CD4-positive, alpha-beta T cell (primary cell): Measurements from ENCODE around the gene IL24. TPM values are rescaled to one million over a fixed set of nuclear protein-coding genes. Genes with fewer than 3 reads are reported as not detected.

ENCODE experiments used
- ATAC-seq: fragments of 200-7000 bp; cut with Tn5 transposase; one replicate; pipeline ENCODE4 v1.10.0; 2022; ENCODE audit warnings: mild to moderate bottlenecking; ENCODE audit not compliant: poor library complexity
- CTCF ChIA-PET: fragments of 350-600 bp; sonication (Branson Sonifier 250); formaldehyde crosslinking; loops from one replicate; lab custom pipeline; 2021; ENCODE audit warnings: antibody characterized with exemption, inconsistent platforms; lab: Charles Lee
- POLR2A ChIA-PET: fragments of 350-600 bp; sonication (Branson Sonifier 250); formaldehyde crosslinking; loops from one replicate; lab custom pipeline; 2021; ENCODE audit warnings: antibody characterized with exemption, inconsistent platforms; lab: Charles Lee
- DNase-seq, 14 experiments: peaks; one replicate each; pipeline ENCODE4 v3.0.0-alpha.2; 2013 to 2020; ENCODE audit warnings: mixed read lengths in 2 of 14
- H3K27ac ChIP-seq, 2 donors: one replicate each; pipeline versions ENCODE4 v1.5.1 to v1.7.0; 2013; ENCODE audit warnings: low read length in 2 of 2, low read depth in 1 of 2, mild to moderate bottlenecking in 1 of 2
- H3K27me3 ChIP-seq, 2 experiments: 1 replicate in 1 of 2; 2 replicates in 1 of 2; pipeline versions ENCODE4 v1.6.1 to v1.7.0; 2013; ENCODE audit warnings: low read length in 2 of 2, control low read depth in 1 of 2, mild to moderate bottlenecking in 1 of 2, moderate library complexity in 1 of 2; ENCODE audit not compliant: insufficient read depth in 2 of 2, control insufficient read depth in 1 of 2
- H3K36me3 ChIP-seq: one replicate; pipeline ENCODE4 v1.6.1; 2013; ENCODE audit warnings: low read length, control low read depth; ENCODE audit not compliant: insufficient read depth
- H3K4me1 ChIP-seq: one replicate; pipeline ENCODE4 v1.6.1; 2013; ENCODE audit warnings: low read length, control low read depth; ENCODE audit not compliant: insufficient read depth
- H3K4me3 ChIP-seq: one replicate; pipeline ENCODE4 v1.5.1; 2013; ENCODE audit warnings: mild to moderate bottlenecking, low read length, moderate library complexity
- H3K9me3 ChIP-seq, 2 experiments: 1 replicate in 1 of 2; 2 replicates in 1 of 2; pipeline versions ENCODE4 v1.6.1 to v1.7.0; 2013; ENCODE audit warnings: low read length in 2 of 2, mild to moderate bottlenecking in 2 of 2, control low read depth in 1 of 2, moderate library complexity in 1 of 2; ENCODE audit not compliant: control insufficient read depth in 1 of 2, insufficient read depth in 1 of 2
- H3K27ac Mint-ChIP-seq: one replicate; pipeline ENCODE4 v1.8.0; 2020; ENCODE audit warnings: mixed read lengths
- H3K27me3 Mint-ChIP-seq: one replicate; pipeline ENCODE4 v1.8.0; 2021; ENCODE audit warnings: mixed read lengths
- H3K36me3 Mint-ChIP-seq: one replicate; pipeline ENCODE4 v1.8.0; 2021; ENCODE audit warnings: low read depth, mixed read lengths
- H3K4me1 Mint-ChIP-seq: one replicate; pipeline ENCODE4 v1.8.0; 2021; ENCODE audit warnings: low read depth, mixed read lengths
- H3K4me3 Mint-ChIP-seq: one replicate; pipeline ENCODE4 v1.8.0; 2020; ENCODE audit warnings: mild to moderate bottlenecking, mixed read lengths
- H3K9me3 Mint-ChIP-seq: one replicate; pipeline ENCODE4 v1.8.0; 2020; ENCODE audit warnings: mixed read lengths
- CTCF ChIP-seq: fragments of 200-600 bp; IDR thresholded peaks from one replicate; pipeline ENCODE4 v1.8.0; 2022; ENCODE audit warnings: antibody characterized with exemption, mild to moderate bottlenecking
- intact Hi-C, 2 experiments: fragments of 100-400 bp; cut with DNase I in 1 of 2; cut with micrococcal nuclease in 1 of 2; formaldehyde crosslinking; loops; one replicate each; pipeline versions ENCODE4 v1.15.1 to v1.9.0; 2023 to 2025; cut with DNase I, micrococcal nuclease
- total RNA-seq, 174 experiments: library from RNA in 2 of 174; stranded (reverse) in 2 of 174; gene quantifications; one replicate each; pipeline ENCODE4 v1.2.3 and lab custom pipeline; 2021 to 2026

Gene IL24
- total RNA-seq, 2 experiments from 2014 or later, result not detected

- DNase-seq (no peak), ATAC-seq (no peak)
- H3K4me1 Mint-ChIP-seq, result no peaks in the 10 kb centered on the region
- POLR2A ChIA-PET, result no interaction called here
- intact Hi-C loops, result no loop called here
- no peak for TF ChIP-seq CTCF
- Histone ChIP-seq H3K36me3 (no peaks in the 10 kb centered on the region), H3K9me3 (peaks cover 7 to 9% of the 10 kb centered on the region in 2 experiments), H3K27me3 (no peaks in the 10 kb centered on the region), H3K27ac (no peak overlapping the region), H3K4me1 (no peaks in the 10 kb centered on the region), H3K4me3 (no peak overlapping the region)
- H3K36me3 Mint-ChIP-seq, result peaks cover 35% of the 10 kb centered on the region
- CTCF ChIA-PET, result no interaction called here
- H3K9me3 Mint-ChIP-seq, result peaks cover 17% of the 10 kb centered on the region
- H3K27me3 Mint-ChIP-seq, result no peaks in the 10 kb centered on the region
- H3K27ac Mint-ChIP-seq, result no peak overlapping the region
- H3K4me3 Mint-ChIP-seq, result no peak overlapping the region
Observed at GRCh38 chr1:206875752-206876377, 21.4 kb upstream of the IL24 start.

GRCh38 chr1:206878456-206878855, 18.8 kb upstream of the IL24 start:
- peaks cover 4 to 9% of the 10 kb centered on the region in 2 experiments for H3K9me3 ChIP-seq
- intact Hi-C loops, result no loop called here
- Mint-ChIP-seq H3K4me3 (no peak overlapping the region), H3K9me3 (peaks cover 14% of the 10 kb centered on the region), H3K4me1 (no peaks in the 10 kb centered on the region), H3K27me3 (no peaks in the 10 kb centered on the region), H3K27ac (no peak overlapping the region), H3K36me3 (peaks cover 33% of the 10 kb centered on the region)
- H3K36me3 ChIP-seq, result no peaks in the 10 kb centered on the region
- ATAC-seq, result no peak
- H3K27ac ChIP-seq, result no peak overlapping the region
- H3K27me3 ChIP-seq, result no peaks in the 10 kb centered on the region
- no peak overlapping the region for H3K4me3 ChIP-seq
- no peak for DNase-seq
- no peak for TF ChIP-seq CTCF
- H3K4me1 ChIP-seq, result no peaks in the 10 kb centered on the region
- CTCF ChIA-PET, result interaction anchor here (1.0 kb wide), 1 partner anchor 144 kb away, joined by 3 read pairs; no protein-coding TSS in a partner anchor
- POLR2A ChIA-PET, result interaction anchor here (1.6 kb wide), 1 partner anchor 28 kb away, joined by 7 read pairs; no protein-coding TSS in a partner anchor

- Histone ChIP-seq H3K27ac (no peak overlapping the region), H3K36me3 (no peaks in the 10 kb centered on the region), H3K9me3 (peaks cover 4 to 9% of the 10 kb centered on the region in 2 experiments), H3K4me1 (no peaks in the 10 kb centered on the region), H3K4me3 (no peak overlapping the region), H3K27me3 (no peaks in the 10 kb centered on the region)
- intact Hi-C loops, result no loop called here
- Mint-ChIP-seq H3K4me3 (no peak overlapping the region), H3K4me1 (no peaks in the 10 kb centered on the region), H3K27me3 (no peaks in the 10 kb centered on the region), H3K27ac (no peak overlapping the region), H3K9me3 (peaks cover 12% of the 10 kb centered on the region), H3K36me3 (peaks cover 26% of the 10 kb centered on the region)
- POLR2A ChIA-PET, result no interaction called here
- DNase-seq (no peak), ATAC-seq (no peak)
- TF ChIP-seq CTCF, result no peak
- CTCF ChIA-PET, result interaction anchor here (1.1 kb wide), 1 partner anchor 59 kb away, joined by 3 read pairs; no protein-coding TSS in a partner anchor
Observed at GRCh38 chr1:206880314-206880713, 16.9 kb upstream of the IL24 start.
